SH-SY5Y (cell line): Measurements from ENCODE around the gene PLAAT2.

ENCODE experiments used
- GATA2 ChIP-seq: IDR thresholded peaks from 2 replicates; pipeline ENCODE4 v1.6.1; 2011; ENCODE audit warnings: mild to moderate bottlenecking, low read depth, low read length
- GATA3 ChIP-seq: IDR thresholded peaks from 2 replicates; pipeline ENCODE4 v1.6.1; 2011; ENCODE audit warnings: low read depth, mild to moderate bottlenecking, low read length, moderate library complexity

PLAAT2 gene

DNA sequence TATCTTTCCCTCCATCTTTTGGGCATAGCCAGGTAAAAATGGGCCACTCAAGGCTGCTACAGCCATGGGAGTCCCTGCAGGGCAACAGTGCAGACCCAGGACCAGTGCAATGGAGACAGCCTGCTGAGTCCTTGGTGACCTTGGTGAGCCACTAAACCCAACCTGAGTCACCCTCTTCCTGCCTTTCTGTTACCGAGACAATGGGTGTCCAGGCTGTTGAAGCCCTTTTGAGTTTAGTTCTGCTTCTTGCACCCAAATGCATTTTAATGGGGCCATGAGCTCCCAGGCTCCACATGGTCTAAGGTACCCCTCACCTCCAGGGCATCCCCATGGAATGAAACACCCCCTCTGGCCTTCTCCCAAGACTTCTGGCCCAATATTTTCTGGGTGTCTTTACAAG is 27.4 kb downstream of the PLAAT2 start:
- TF ChIP-seq GATA2 (no peak), GATA3 (no peak)

DNA sequence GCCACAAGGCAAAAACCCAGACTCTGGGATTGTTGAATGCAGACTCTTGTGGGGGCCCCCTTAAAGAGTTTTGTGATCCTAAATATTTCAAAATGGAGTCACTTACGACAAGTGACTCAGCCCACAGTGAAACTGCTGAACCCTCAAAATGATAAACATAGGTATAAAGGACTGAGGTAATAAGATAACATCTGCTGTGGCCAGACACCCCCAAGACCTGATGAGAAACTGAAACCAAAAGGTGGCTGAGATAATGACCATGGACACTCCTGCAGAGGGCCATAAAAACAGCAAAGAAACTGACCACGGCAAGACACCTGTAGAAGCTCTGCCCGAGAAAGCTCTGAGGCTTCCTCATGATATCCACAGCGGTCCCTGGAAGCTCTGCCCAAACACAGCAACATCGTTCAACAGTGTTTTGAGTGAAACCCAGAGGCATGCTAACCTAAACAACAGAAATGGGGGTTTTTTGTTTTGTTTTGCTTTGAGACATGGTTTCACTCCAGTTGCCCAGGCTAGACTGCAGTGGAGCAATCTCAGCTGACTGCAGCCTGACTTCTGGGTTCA is 28.2 kb downstream of the PLAAT2 start:
- TF ChIP-seq GATA2 (no peak), GATA3 (no peak)

DNA sequence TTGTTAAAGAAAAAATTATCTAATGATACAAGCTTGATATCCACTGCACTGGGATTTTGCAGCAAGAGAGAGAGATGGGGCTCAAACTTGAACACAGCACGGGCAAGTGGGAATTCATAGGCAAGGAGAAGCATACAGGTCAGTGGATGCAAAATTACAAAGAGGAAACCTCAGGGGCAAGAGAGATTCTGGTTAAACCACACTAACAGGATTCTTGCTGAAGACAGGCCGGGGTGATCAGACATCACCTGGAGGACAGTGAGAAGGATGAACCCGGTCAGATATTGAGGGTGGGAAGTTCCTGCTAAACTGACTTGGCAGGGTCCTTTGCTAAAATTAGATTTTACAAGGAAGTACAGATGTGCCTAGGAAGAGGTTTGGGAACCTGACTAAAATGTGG is 29.1 kb downstream of the PLAAT2 start:
- TF ChIP-seq GATA3 = no peak

DNA sequence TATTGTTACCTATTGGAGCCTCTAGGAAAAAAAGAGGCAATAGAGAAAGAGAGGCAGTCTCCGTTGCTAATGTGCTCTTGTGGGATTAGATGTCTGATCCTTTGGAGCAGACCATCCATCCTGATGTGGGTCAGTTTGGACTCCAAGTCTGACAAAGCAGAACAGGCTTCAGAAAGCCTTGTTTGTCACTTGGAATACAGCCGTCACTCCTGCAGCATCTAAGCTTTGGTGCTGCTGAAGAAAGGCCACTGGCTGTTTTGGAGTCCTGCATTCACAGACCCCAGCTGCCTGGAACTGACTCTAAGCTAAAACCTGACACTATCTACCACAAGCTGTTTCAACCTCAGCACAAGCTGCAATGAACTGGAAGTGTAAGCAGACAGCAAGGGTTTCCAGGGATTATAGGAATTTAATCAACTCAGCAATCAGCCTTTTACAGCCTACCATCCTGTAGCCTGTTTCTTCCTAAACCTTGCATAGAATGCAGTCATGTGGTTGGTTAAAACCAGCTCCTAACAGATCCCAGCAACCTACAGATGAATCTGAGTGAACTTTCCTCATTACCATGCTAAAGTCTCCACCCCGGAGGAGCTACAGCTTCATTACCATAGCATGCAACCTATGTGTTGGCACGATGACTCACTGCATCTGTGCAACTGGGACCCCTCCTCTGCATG is 30.2 kb downstream of the PLAAT2 start:
- TF ChIP-seq GATA3 (no peak), GATA2 (no peak; the same call in 1 of the 2 replicates)

DNA sequence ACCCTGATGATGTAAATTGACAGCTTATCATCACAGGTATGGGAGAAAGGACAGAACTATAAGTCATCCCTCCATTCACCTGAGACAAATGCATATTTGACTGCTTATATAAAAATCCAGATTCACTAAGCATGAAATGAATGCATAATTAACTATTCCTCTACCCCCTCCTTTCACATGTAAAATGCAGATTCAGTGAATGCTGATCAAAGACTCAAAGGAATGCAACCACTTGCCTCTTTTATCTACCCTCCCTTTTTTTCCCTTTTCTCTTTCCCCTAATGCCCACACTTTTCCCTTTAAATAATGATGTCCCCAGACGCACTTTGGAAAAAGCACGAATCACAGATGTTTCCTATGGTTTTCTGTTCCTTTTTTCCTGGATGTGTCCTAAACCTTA is 31.1 kb downstream of the PLAAT2 start:
- TF ChIP-seq GATA2 (no peak), GATA3 (no peak)

DNA sequence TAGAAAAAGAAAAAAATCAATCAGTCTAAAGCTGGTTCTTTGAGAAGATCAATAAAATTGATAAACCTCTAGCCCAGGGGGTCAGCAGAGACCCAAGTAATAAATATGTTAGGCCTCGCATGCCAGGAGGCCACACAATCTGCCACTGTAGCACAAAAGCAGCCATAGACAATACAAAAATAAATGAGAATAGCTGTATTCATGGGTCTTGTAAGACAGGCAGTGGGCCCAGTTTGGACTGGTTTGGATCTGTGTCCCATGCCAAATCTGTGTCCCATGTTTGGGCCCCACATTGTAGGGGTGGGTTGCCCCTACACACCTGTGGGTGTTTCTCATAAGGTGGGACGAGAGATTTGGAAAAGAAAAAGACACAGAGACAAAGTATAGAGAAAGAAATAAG is 33.2 kb downstream of the PLAAT2 start:
- TF ChIP-seq GATA3 = no peak

DNA sequence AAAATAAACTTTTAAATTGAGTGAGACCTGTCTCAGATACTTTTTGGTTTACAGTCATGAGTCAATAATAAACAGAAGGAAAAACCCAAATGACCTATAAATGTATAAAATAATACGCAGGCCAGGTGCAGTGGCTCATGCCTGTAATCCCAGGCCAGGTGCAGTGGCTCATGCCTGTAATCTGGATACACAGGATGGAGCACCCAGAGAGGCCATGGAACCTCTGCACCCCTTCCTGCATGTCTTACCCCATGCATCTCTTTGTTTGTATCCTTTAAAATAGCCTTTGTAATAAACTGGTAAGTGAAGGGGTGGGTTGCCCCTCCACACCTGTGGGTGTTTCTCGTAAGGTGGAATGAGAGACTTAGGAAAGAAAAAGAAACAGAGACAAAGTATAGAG is 35.5 kb downstream of the PLAAT2 start:
- no peak for TF ChIP-seq GATA2
- TF ChIP-seq GATA3 = no peak

DNA sequence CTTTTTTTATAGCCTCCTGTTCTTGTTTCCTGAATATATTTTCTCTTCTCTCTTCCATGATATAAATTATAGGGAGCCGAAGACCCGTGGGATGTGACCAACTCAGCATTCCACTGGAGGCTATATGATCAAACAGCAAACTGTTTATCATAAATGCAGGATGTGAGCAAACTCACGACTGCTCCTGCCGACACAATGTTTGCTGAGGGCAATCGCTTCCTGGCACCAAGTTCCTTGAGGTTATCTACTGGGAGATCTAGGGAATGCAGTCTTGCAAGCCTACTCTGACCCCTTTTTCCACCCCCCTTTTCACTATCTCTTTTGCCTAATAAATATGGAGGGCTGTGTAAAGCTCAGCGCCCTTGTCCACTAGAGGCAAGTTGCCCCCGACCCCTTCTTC is 40.0 kb downstream of the PLAAT2 start:
- TF ChIP-seq GATA3 (no peak), GATA2 (no peak)

DNA sequence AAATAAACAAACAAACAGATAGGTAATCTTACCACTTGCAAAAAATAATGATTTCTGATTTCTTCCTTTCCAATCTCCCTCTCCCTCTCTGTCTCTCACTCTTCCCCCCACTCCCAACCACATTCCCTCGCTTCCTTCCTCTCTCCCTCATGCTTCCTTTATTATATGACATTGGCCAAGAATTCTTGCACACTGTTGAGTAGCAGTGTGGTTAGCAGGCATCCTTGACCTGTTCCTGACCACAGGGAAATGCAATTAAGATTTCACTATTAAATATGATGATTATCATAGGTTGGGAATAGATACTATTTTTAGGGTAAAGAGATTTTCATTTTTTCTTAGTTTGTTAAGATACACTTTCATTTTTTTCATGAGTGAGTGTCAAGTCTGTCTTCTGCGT is 41.3 kb downstream of the PLAAT2 start:
- no peak for TF ChIP-seq GATA2
- no peak for TF ChIP-seq GATA3

DNA sequence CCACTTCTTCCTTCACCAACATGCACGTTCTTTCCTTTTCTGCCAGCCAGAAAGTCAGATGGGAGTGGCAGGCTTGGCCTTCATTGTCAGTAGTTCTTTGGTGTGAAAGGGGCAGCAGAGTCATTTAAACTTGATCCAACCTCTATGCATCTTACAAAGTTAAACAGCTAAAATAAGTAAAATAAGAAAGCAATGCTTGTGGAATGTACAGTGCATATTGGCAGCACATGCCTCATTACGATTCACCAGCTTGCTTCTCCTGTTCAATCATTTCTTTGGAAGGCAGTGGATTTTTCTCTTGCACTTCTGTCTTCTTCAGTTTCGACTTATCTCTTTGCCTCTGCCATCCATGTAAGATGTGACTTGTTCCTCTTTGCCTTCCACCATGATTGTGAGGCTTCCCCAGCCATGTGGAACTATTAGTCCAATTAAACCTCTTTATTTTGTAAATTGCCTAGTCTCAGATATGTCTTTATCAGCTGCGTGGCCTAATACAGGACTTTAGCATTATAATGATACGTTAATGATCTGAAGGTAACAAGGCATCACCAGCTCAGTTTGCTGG is 42.5 kb downstream of the PLAAT2 start:
- TF ChIP-seq GATA2 (no peak), GATA3 (no peak)

DNA sequence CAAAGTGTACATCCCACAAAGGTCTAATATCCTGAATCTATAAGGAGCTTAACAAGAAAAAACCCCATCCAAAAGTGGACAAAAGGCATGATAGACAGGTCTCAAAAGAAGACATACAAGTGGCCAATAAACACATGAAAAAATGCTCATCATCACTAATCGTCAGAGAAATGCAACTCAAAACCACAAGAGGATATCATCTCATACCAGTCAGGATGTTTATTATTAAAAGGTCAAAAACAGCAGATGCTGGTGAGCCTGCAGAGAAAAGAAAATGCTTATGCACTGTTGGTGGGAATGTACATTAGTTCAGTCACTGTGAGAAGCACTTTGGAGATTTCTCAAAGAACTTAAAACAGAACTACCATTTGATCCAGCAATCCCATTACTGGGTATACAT is 44.6 kb downstream of the PLAAT2 start:
- TF ChIP-seq GATA2 = no peak
- TF ChIP-seq GATA3 = no peak

DNA sequence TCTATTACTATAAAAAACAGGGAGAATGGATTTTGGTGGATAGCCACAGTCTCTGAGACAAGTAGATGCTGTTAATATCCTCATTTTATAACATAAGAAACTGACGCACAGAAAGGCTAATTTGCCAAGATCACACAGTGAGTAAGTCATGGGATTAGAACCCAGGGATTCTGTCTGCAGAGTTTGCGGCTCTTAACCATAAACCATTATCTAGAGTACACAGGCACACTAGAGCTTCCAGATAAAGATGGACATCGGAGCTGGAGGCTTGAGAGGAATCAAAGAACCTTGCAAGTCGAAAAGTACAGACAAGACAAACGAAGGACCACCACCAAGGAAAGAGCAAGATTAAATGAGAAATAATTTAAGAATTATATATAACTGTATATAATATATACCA is 46.0 kb downstream of the PLAAT2 start:
- no peak for TF ChIP-seq GATA3
- TF ChIP-seq GATA2 = no peak

DNA sequence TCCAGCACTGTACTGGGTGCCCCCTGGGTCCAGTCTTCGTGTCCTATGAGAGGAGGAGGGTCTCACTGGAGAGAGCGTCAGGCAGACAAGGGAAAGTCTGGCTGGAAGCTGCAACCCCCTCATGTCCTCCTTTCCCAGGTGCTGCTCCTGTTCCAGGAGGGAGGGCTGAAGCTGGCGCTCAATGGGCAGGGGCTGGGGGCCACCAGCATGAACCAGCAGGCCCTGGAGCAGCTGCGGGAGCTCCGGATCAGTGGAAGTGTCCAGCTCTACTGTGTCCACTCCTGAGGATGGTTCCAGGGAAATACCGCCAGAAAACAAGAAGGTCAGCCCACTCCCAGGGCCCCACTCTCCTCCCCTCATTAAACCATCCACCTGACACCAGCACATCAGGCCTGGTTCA is 47.1 kb downstream of the PLAAT2 start:
- no peak for TF ChIP-seq GATA2

DNA sequence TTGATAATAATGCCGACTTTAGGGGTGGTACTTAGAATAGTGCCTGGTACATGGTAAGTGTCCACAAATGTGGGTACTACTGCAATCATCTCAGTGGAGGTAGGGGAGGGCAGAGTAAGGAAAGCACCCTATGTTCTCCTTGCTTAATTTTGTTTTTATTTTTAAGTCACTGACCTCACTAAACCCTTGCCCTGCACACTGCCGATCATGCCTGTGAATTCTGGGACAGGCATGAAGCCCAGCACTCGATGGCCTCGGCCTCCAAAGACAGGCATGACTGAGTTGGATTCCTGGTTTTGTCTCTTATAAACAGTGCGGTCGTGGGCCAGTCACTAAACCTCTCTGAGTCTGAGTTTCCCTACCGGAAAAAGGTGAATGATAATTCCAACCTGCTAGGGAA is 50.4 kb downstream of the PLAAT2 start:
- no peak for TF ChIP-seq GATA2
- no peak for TF ChIP-seq GATA3

DNA sequence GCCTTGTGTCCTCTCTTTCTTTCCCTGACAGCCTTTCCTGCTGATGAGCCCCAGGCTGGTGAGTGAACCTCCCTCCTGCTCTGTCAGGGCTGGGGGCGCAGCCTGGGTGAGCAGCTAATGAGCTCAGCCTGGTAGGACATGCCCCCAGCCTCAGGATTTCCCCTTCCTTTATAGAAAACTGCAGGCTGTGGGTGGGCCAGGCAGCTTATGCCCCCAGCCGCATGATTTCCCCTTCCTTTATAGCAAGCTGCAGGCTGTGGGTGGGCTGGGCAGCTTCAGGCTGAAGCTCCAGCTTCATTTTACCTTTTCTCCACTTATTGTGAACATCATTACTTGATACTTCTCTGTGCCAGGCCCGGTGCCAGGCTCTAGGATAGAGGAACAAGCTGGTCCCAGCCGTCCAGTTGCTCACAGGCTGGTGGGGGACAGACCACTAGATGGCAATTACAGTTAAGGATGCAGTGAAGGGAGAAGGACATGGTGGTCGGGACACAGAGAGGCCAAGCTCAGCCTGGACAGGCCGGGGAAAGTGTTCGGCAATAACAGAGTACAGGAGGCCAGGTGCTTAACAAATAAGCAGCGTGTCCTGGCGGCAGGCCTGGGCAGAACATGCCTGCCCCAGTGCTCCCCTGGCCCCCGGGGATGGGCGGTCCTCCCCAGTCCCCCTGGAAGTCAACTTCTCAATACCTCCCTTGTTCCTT is 52.0 kb downstream of the PLAAT2 start:
- TF ChIP-seq GATA2 (no peak), GATA3 (no peak)

DNA sequence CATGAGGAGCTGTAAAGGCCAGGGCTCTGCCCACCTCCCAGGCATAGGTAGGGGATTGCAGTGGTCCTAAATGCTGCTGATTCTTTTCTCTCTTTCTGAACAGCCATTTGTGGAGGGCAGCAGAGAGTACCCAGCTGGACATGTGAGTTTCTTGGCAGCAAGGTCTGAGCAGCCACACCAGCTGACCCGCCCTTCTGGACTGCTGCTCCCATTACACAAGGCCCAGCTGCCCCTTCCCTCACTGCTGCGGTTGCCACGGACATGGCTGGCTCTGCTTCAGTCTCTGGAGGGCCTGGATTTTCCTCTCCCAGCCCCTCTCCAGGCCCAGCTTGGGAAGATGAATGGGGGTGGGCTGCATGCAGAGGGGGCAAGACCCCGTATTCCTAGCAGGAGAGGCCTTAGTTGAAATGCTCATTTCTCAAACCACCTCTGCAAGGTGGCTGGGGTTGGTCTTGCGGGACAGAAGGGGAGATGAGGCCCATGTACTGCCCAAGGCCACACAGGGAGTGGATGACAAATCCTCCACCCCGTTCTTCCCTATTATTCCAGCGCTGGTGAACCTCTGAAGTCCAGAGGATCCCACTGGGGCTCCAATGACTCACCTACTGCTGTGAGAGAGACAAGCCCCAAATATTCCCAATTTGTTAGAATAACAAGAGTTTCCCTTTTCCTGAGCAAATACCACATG is 52.7 kb downstream of the PLAAT2 start:
- TF ChIP-seq GATA3 = no peak
- TF ChIP-seq GATA2 = no peak

DNA sequence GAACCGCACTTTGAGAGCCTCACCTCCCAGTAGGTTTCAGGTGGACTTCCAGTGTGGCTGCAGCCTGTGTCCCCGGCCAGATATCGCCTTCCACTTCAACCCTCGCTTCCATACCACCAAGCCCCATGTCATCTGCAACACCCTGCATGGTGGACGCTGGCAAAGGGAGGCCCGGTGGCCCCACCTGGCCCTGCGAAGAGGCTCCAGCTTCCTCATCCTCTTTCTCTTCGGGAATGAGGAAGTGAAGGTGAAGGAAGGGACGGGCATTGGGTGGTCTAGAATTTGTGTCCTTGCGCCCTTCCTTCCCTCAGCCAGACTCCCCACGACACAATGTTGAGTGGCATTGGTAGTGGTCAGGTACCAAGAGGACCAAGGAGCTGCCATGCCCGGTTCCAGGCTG is 54.4 kb downstream of the PLAAT2 start:
- TF ChIP-seq GATA3 = no peak
- no peak for TF ChIP-seq GATA2
